COLO668 (cell line): ENCODE results near the gene HLTF.
"Not testable (repeated sequence)": the region's sequence is repeated elsewhere in the genome, so short reads cannot be mapped to it uniquely, and the experiment has no call there.

Experiments
- DNase-seq: peaks from one replicate; lab custom pipeline; 2025; ENCODE audit not compliant: unreplicated experiment; lab: John Stamatoyannopoulos, UW

Gene HLTF, protein sequence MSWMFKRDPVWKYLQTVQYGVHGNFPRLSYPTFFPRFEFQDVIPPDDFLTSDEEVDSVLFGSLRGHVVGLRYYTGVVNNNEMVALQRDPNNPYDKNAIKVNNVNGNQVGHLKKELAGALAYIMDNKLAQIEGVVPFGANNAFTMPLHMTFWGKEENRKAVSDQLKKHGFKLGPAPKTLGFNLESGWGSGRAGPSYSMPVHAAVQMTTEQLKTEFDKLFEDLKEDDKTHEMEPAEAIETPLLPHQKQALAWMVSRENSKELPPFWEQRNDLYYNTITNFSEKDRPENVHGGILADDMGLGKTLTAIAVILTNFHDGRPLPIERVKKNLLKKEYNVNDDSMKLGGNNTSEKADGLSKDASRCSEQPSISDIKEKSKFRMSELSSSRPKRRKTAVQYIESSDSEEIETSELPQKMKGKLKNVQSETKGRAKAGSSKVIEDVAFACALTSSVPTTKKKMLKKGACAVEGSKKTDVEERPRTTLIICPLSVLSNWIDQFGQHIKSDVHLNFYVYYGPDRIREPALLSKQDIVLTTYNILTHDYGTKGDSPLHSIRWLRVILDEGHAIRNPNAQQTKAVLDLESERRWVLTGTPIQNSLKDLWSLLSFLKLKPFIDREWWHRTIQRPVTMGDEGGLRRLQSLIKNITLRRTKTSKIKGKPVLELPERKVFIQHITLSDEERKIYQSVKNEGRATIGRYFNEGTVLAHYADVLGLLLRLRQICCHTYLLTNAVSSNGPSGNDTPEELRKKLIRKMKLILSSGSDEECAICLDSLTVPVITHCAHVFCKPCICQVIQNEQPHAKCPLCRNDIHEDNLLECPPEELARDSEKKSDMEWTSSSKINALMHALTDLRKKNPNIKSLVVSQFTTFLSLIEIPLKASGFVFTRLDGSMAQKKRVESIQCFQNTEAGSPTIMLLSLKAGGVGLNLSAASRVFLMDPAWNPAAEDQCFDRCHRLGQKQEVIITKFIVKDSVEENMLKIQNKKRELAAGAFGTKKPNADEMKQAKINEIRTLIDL

DNA sequence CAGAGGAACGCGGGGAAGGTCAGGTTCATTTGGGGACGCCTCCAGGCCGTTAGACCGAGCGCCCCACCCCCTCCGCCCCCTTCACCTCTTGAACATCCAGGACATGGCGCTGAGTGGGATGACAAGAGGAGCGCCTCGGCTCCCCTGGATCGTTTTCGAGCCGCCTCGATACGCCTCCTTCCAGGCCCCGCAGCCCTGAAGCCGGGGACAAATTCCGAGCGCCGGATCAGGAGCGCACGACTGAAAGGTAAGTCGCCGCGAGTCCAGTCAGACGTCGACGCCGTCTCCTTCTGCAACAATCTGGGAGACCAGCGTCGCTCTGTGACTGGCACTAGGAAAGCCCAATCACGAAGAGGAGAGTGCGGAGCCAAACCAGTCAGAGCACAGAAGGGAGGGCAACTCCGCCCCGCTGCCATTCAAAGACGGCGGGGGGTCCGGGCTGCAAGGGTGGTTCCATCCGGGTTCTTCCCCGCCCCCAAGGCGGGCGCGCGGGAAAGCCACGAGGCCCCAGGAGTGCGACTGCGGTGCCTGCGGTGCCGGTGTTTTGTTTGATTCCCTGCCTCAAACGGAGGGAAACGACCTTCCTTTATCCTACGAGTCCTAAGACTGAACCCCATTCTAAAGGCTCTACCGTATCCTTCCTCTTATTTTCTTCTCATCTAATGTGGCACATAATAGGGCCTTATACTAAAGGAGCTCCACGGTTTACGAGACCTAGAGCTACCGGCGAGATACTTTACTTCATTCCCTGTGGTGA lies at the start of gene HLTF:
HLTF (minus strand) TSS at position 302 of the 757 bp plus-strand sequence; CDS start at position 105, 197 bp downstream.
- DNase-seq = peak; percentile 90

DNA sequence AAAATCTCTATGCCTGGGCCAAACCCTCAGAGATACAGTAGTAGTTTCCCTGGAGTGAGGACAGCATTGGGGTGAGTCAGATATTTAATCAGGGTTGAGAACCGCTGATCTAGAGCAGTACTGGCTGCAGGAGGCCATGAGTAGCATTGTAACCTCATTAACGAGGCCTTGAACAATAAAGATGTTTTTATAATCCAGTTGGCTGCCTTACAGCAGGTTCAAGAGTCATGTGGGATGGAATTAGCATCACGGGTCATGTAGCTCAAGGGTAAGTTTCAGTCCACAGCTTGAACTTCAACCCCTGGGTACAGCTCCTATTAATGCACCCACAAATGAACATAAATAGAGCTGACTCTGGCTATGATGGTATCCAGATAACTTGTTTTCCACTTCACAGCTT lies 48.2 kb upstream of the HLTF start:
- no peak for DNase-seq

DNA sequence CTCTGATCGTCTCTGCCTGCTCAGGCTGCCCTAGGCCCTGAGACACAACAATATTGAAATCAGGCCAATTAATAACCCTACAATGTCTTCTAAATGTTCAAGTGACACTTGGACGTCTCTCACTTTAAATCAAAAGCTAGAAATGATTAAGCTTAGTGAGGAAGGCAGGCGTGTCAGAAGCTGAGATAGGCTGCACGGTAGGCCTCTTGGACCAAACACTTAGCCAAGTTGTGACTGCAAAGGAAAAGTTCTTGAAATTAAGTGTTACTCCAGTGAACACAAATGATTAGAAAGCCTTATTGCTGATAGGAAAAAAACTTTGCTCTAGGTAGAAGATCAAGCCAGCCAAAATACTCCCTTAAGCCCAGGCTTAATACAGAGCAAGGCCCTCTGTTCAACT lies 45.3 kb upstream of the HLTF start:
- no peak for DNase-seq

DNA sequence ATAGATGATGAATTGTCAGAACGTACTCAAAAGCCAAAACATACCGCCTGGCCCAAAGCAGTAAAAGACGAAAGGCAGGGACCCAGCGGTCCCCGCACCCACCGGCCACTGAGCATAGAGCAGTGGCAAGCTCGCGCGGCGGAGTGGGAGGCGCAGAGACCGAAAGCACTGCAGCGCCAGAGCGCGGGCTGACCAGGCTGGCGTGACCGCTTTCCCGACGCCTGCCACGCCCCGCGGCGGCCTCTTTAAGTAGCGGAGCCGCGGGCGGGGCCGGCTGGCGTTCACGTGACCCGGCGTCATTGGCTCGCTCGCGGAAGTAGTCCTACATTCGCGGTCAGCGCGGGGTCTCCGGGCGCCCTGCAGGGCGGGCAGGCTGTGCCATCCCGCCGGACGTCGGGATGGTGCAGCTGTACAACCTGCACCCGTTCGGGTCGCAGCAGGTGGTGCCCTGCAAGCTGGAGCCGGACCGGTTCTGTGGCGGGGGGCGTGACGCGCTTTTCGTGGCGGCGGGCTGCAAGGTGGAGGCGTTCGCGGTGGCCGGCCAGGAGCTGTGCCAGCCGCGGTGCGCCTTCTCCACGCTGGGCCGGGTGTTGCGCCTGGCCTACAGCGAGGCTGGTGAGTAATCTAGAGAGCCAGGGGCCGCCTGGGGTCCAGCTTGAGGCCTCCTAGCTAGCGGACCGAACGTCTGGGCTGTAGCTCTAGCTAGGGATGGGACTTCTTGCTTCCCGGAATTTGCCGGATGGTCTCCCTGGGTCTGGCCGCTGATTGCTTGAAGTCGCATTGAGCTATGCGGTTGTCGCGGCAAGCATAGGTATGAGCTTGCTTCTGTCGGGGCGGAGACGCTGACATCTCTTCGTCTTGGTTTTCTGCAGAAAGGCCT lies 43.2 kb upstream of the HLTF start, which contains the start of gene HPS3:
HPS3 (plus strand) TSS at position 313 of the 880 bp plus-strand sequence; CDS start at position 399, 86 bp downstream.
- peak; percentile 94 for DNase-seq

DNA sequence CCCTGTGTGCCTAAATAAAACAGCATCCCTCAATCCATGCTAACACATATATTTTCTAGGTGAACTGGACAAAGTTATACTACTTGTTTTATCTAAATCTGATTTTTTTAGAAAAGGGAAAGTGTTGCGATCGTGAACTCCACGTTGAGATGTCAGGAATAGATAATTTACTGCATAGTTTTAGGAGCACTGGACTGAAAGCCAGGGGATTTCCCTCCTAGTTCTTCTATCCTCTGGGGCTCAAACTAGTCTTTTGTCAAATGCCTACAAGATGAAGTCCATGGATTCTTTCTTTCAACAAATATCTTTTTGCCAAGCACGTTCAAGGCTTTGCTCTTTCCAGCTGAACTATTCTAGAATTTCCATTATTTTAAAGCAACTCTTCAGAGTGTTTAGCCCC lies 42.5 kb upstream of the HLTF start:
- DNase-seq = no peak

DNA sequence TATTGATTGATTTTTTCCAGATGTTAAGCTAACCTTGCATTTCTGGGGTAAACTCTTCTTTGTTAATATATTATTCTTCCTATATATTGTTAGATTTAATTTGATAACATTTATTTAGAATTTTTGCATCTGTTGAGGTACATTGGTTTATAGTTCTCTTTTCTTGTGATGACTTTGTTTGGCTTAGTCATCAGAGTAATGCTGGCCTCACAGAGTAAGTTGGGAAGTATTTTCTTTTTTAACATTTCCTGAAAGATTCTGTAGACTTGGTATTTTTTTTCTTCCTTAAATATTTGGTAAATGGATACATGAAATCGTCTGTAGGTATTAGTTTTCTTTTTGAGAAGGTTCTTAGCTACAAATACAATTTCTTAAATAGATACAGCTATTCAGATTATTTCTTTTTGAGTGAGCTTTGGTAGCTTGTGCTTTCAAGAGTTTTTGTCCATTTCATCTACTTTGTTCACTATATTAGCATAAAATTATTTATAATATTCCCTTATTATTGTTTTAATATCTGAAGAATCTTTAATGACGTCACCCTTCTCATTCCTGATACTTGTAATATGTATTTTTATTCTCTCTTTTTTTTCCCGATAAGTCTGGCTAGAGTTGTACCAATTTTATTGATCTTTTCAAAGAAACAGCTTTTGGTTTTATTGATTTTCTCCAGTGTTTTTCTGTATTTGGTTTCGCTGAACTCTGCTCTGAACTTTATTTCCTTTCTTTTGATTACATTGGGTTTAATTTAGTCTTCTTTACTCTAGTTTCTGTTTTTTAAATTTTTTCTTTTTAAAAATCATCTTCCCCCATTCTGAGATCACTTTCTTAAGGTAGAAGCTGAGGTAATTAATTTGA lies 36.6 kb upstream of the HLTF start:
- DNase-seq = no peak

DNA sequence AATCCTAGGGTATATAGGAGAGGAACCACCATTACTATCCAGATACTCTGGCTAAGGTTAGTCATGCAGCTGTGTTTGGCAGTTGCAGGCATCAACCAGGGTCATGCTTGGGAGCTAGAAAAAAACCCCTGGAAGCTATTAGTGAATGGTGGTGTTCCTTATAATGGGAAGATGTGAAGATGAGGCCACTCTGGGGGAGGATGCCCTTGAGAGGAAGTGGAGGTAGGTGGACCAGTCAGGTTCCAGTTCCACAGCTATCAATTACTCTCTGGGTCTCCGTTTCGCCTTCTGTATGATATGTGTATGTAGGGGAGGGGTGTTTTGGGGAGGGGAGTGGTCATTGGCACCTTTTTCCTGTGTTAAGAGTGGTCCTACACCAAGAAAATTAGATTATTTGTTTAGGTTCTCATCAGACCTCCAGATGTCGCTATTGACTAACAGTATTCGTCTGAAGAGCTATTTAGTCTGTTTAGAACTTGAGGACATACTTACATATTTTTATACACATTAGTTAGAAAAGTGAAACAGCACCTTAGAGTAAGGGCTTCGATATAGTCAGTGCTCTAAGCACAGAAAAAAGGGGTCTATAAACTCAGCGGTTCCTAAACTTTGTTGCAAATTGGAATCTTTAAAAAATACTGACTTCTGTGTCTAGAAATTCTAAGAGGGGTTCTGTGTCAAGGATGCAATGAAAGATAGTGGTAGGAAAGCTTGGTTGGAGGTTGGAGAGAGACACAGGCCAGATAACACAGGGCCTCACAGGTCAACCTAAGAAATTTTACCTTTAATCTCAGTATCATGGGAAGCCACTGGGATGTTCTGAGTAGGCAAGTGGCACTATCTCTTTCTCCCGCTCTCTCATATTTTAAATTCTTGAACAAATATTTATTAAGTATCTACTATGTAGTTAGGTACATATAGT lies 34.0 kb upstream of the HLTF start:
- no peak for DNase-seq

DNA sequence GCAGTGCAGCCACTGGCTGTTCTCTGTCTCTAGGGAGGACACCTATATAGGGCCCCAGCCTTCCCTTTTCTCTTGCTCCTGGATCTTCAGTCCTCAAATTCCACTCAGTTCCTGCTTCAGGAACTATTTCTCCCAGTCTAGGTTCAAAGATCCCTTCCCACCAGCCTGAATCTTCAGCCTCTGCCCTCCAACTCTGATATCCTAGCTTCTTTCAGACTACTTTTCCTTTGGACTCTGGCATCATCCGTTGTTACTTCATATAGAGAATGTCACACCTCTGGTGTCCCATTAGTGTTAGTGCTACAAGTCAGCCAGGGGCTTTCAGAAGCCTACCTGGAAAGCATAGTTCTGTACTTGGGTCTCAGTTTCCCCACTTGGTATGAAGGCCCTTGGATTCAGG lies 33.1 kb upstream of the HLTF start:
- DNase-seq = no peak

DNA sequence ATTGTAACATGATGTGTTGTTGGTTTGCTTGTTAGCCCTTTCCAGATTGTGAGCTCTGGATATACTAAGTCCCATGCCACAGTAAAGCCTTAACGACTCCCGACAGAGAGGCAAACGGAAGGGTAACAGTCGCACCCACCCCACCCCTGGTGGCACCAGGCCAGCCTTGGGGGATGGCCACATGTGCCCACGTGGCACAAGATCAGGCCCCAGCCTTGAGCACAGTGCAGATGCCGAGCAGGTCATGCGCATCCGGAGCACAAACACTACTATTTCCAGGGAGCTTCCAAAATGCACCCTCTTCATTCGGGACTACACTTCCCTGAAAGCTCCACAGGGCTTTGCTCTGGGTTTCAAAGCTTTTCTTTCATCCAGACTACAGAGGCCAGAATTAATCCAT lies 32.4 kb upstream of the HLTF start:
- DNase-seq = no peak

DNA sequence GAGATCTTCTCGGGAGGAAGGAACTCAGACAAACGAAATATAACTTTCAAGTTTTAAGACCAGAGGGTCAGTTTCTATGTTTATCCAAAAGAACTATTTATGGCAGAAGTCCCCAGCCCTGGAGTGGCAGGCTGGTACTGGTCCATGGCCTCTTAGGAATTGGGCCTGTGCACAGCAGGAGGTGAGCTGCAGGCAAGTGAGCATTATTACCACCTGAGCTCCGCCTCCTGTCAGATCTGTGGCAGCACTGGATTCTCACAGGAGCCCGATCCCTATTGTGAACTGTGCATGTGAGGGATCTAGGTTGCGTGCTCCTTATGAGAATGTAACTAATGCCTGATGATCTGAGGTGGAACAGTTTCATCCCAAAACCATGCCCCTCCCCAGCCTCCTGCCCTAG lies 28.8 kb upstream of the HLTF start:
- no peak for DNase-seq

DNA sequence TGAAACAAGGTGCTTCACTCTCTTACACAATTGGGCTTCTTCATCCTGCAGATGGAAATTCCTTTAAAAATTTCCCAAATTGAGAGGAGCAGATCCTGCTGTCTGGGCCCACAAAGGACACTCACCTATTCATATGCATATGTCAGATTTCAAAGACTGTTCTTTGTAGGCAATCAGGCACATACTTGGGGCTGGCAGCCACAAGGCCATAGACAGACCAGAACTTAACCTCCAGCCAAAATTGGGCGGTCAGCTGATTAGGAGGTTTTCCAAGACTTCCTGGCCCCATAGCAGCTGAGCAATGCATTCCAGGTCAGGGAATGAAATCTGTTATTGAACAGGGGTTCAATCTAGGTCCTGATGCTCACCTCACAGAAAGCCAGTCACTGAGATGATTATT lies 28.1 kb upstream of the HLTF start:
- no peak for DNase-seq

DNA sequence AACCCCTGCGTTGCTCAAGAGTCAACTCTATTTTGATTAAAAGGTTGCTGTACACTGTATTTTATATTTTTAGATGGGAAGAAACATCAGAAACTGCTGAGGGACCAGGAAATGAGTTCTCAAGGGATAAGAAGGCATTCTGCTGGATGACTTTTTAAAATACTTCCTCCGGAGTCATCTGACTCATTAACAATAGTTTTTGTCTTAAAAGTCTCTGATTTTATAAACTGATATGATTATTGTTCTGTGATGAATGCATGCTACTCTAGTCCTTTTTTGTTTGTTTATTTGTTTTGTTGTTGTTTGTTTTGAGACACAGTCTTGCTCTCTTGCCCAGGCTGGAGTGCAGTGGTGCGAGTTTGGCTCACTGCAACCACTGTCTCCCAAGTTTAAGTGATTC lies 18.2 kb upstream of the HLTF start:
- no peak for DNase-seq

DNA sequence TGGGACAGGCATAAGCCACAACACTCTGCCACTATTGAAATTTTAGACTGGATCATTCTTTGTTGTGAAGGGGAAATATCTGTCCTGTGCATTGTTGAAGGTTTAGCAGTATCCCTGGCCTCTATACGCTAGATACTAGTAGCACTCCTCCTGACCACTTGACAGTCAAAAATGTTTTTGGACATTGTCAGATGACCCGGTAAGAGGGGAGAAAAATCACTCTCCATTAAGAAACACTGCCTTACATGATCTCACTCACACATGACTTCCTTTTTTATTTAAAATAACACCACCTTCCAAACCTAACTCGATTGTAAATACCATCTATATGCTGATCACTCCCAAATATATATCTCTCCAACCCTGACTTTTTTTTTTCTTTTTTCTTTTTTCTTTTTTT lies 15.3 kb upstream of the HLTF start:
- no peak for DNase-seq

DNA sequence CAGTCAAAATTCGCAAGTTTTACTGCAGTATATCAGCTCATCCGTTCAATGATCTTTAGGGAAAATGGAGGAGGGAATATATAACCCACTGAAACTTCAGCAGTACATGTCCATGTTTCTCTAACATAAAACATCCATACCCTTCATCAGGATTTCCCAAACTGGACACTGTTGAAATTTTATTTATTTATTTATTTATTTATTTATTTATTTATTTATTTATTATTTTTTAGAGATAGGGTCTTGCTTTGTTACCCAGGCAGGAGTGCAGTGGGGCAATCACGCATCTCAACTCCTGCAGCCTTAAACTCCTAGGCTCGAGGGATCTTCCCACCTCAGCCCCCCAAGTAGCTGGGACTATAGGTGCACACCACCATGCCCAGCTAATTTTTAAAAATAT lies 14.8 kb upstream of the HLTF start:
- no peak for DNase-seq

DNA sequence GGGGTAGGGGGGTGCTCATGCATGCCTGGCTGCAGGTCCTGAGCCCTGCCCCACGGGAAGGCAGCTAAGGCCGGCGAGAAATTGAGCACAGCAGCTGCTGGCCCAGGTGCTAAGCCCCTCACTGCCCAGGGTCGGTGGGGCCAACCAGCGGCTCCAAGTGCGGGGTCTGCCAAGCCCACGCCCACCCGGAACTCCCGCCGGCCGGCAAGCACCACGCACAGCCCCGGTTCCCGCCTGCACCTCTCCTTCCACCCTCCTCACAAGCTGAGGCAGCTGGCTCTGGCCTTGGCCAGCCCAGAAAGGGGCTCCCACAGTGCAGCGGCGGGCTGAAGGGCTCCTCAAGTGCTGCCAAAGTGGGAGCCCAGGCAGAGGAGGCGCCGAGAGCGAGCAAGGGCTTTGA lies 11.7 kb upstream of the HLTF start:
- not testable (repeated sequence) for DNase-seq

DNA sequence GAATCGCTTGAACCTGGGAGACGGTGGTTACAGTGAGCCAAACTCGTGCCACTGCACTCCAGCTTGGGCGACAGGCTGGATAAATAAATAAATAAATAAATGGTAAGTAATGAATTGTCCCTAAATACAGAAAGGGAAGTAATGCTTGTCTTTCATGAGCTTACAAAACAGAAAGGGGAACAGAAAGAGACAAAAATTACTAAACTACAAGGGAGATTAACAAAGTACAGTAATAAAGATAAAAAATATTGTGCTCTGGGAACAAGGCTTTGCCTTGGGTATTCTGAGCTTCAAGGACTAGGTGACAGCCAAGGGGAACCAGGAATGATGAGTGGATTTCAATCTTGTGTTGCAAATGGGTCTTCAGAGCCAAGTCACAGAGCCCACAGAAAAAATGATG lies 9.2 kb upstream of the HLTF start:
- DNase-seq = no peak

DNA sequence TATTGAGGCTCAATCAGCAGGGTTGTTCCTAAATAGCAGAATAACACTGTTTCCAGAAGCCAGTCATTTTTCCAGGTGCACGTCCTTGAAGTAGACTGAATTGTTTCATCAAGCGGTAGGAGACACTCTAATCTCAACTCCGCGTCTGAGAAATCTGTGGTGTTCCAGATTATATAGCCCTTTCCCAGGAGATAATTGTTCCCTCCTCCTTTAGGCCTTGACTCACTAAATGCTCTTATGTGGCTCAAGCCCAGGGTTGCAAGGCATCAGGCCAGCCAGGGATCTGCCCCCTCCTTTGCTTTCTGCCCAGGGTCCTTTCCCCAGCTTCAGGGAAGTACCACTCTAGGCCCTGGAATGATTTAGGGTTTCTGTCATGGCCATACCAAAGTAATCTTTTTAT lies 5.7 kb upstream of the HLTF start:
- DNase-seq = no peak

DNA sequence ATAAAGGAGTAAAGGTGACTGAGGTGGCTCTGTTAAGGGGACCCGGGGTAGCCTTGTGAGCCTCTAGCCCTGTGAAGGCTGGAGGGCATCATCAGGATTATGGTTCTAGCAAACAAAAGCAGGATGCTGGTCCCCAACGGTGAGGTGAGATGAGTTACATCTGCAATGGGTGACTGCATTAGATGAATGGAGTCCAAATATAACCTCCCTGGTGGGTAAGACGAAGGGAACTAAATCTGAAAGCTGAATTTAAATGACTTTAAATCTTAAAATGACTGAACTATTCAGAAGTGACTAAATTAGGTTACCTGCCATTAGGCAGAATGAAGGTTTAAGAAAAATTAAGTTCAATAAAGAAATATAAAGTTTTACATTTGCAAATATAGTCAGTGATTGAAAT lies 4.6 kb upstream of the HLTF start:
- DNase-seq = no peak
